GM12878 (cell line): ENCODE results near the gene SEC22C. TPM values are rescaled to one million over a fixed set of nuclear protein-coding genes. Genes with fewer than 3 reads are reported as not detected.

Experiments used
- ATAC-seq: fragments of 200-7000 bp; cut with Tn5 transposase; 3 replicates; pipeline ENCODE4 v1.9.1; 2020; ENCODE audit warnings: mild to moderate bottlenecking, moderate library complexity
- BruUV-seq: library from RNA; stranded (reverse); fragments of 400-500 nt; replicated peaks from 2 replicates; lab custom pipeline; 2021; lab: Mats Ljungman, UMichigan
- CTCF ChIA-PET: fragments of 300-600 bp; sonication (Branson Sonifier 250); formaldehyde crosslinking; extraction: SDS; loops from one replicate; lab custom pipeline; 2021; ENCODE audit warnings: inconsistent platforms; lab: Yijun Ruan, JAX
- POLR2A ChIA-PET: fragments of 350-600 bp; formaldehyde crosslinking; extraction: SDS; loops from one replicate; lab custom pipeline; 2021; ENCODE audit warnings: inconsistent platforms; lab: Charles Lee
- RAD21 ChIA-PET: fragments of 300-600 bp; sonication (Branson Sonifier 250); formaldehyde crosslinking; loops from one replicate; lab custom pipeline; 2023; ENCODE audit warnings: antibody characterized with exemption; ENCODE audit not compliant: unreplicated experiment; lab: Charles Lee
- SMC1A ChIA-PET: fragments of 300-600 bp; sonication (Branson Sonifier 250); formaldehyde crosslinking; loops from one replicate; lab custom pipeline; 2023; ENCODE audit not compliant: unreplicated experiment, uncharacterized antibody; lab: Charles Lee
- DNase-seq: peaks from one replicate; pipeline ENCODE4 v3.0.0-alpha.2; 2011; ENCODE audit warnings: low read depth, low spot score
- FAIRE-seq: peaks from 3 replicates; lab custom pipeline; 2011; peaks lifted over from hg19 to GRCh38; lab: Jason Lieb, UNC
- H2AFZ ChIP-seq: 2 replicates; pipeline ENCODE4 v1.6.0; 2011; ENCODE audit warnings: low read depth, low read length, control low read depth; ENCODE audit not compliant: control insufficient read depth
- H3K27ac ChIP-seq: 2 replicates; pipeline ENCODE4 v1.5.1; 2011; ENCODE audit warnings: control low read depth; ENCODE audit not compliant: control insufficient read depth, insufficient read depth
- H3K27me3 ChIP-seq, 2 experiments: replicated peaks in 1 of 2; 2 replicates each; pipeline versions ENCODE4 v1.6.0 to v1.6.1; 2011; ENCODE audit warnings: low read length in 1 of 2; ENCODE audit not compliant: control insufficient read depth in 2 of 2, insufficient read depth in 2 of 2
- H3K36me3 ChIP-seq, 2 experiments: 2 replicates each; pipeline ENCODE4 v1.5.1; 2011; ENCODE audit warnings: low read length in 1 of 2; ENCODE audit not compliant: control insufficient read depth in 2 of 2, insufficient read depth in 2 of 2
- H3K4me1 ChIP-seq: 2 replicates; pipeline ENCODE4 v1.6.1; 2011; ENCODE audit warnings: mild to moderate bottlenecking, low read length, moderate library complexity, mixed read lengths; ENCODE audit not compliant: control insufficient read depth, insufficient read depth
- H3K4me2 ChIP-seq: 2 replicates; pipeline ENCODE4 v1.6.0; 2011; ENCODE audit warnings: control low read depth; ENCODE audit not compliant: control insufficient read depth, insufficient read depth
- H3K4me3 ChIP-seq: fragments of 200-600 bp; sonication (generic); 2 replicates; pipeline ENCODE4 v1.5.1; 2016
- H3K79me2 ChIP-seq: 2 replicates; pipeline ENCODE4 v1.6.0; 2011; ENCODE audit warnings: low read length; ENCODE audit not compliant: control insufficient read depth, insufficient read depth
- H3K9ac ChIP-seq: 2 replicates; pipeline ENCODE4 v1.8.0; 2011; ENCODE audit warnings: low read length, control low read depth, mixed read lengths; ENCODE audit not compliant: control insufficient read depth, insufficient read depth
- H3K9me3 ChIP-seq: replicated peaks from 3 replicates; pipeline ENCODE4 v1.5.1; 2011; ENCODE audit warnings: mild to moderate bottlenecking, low read length; ENCODE audit not compliant: control insufficient read depth, insufficient read depth
- H4K20me1 ChIP-seq: 2 replicates; pipeline ENCODE4 v1.6.0; 2011; ENCODE audit not compliant: control insufficient read depth, insufficient read depth
- BRCA1 ChIP-seq: IDR thresholded peaks from 2 replicates; pipeline ENCODE4 v1.6.1; 2011; ENCODE audit warnings: low read depth, low read length, improper control_type of control experiment
- GATAD2B ChIP-seq: fragments of 450-650 bp; conservative IDR thresholded peaks from 2 replicates; pipeline ENCODE4 v1.6.1; 2017; ENCODE audit warnings: low read depth, mild to moderate bottlenecking, moderate library complexity
- MTA3 ChIP-seq: IDR thresholded peaks from 2 replicates; pipeline ENCODE4 v1.6.1; 2012; ENCODE audit warnings: low read length, inconsistent platforms, borderline replicate concordance
- RFX5 ChIP-seq: IDR thresholded peaks from 2 replicates; pipeline ENCODE4 v1.6.1; 2011; ENCODE audit warnings: low read depth, low read length, improper control_type of control experiment
- SMAD1 ChIP-seq: fragments of 450-650 bp; IDR thresholded peaks from 2 replicates; pipeline ENCODE4 v1.6.1; 2018; ENCODE audit warnings: mild to moderate bottlenecking, low read depth; ENCODE audit not compliant: partially characterized antibody
- TBL1XR1 ChIP-seq: IDR thresholded peaks from 2 replicates; pipeline ENCODE4 v1.6.1; 2012; ENCODE audit warnings: low read depth, low read length, improper control_type of control experiment
- ZNF207 ChIP-seq: fragments of 450-650 bp; IDR thresholded peaks from 2 replicates; pipeline ENCODE4 v1.6.1; 2014; ENCODE audit warnings: antibody characterized with exemption, mild to moderate bottlenecking, borderline replicate concordance
- WGBS: methylation state at CpG from one replicate; pipeline ENCODE4 v1.1.6; 2016; ENCODE audit warnings: low lambda C conversion rate; ENCODE audit not compliant: insufficient replicate concordance, insufficient coverage; ENCODE audit errors: missing lambda C conversion rate; 5-methylcytosine and 5-hydroxymethylcytosine counted together
- in situ Hi-C: fragments of 300-500 bp; cut with MboI; formaldehyde crosslinking; loops from 9 replicates; pipeline ENCODE4 v1.14.3; 2018; ENCODE audit warnings: mixed read lengths
- intact Hi-C: fragments of 100-400 bp; cut with micrococcal nuclease; formaldehyde crosslinking; loops from one replicate; pipeline ENCODE4 v1.14.2; 2022; ENCODE audit not compliant: unreplicated experiment
- polyA plus RNA-seq, 11 experiments: library from polyadenylated mRNA; depleted of rRNA in 4 of 11; unstranded in 6 of 11; stranded (reverse) in 5 of 11; fragments of >200 nt; fragmentation: Nextera tagmentation in 4 of 11; fragmentation: Illumina TruSeq in 1 of 11; extraction: Ambion mirVana in 4 of 11; extraction: Trizol in 1 of 11; gene quantifications; 1 replicate in 1 of 11; 2 replicates in 10 of 11; pipeline versions ENCODE4 v1.2.1 to v1.2.3, GENCODE V29; 2011 to 2016; ENCODE audit warnings: inconsistent platforms in 2 of 11, missing spikeins in 2 of 11, low read depth in 1 of 11
- total RNA-seq, 4 experiments: library from RNA; depleted of rRNA in 3 of 4; stranded (reverse); fragments of >200 nt in 3 of 4; fragmentation: Illumina TruSeq in 1 of 4; extraction: Trizol in 1 of 4; gene quantifications; 2 replicates each; pipeline versions ENCODE4 v1.2.1 to v1.2.3, GENCODE V29; 2013 to 2021
- TF ChIP-seq, protein P1 (sequence below): fragments of 450-650 bp; IDR thresholded peaks from 2 replicates; pipeline ENCODE4 v1.6.1; 2018; ENCODE audit warnings: borderline replicate concordance, mild to moderate bottlenecking; ENCODE audit not compliant: partially characterized antibody
- TF ChIP-seq, protein P2 (sequence below): fragments of 450-650 bp; formaldehyde crosslinking; IDR thresholded peaks from 2 replicates; pipeline ENCODE4 v1.4.0; 2022; ENCODE audit warnings: mild to moderate bottlenecking, moderate library complexity

The SEC22C gene
- total and polyA plus RNA-seq, 10 of the 15 experiments (the other 5 are each of a cell fraction or from before 2014, with no cell fraction given): 15.6 to 47.0 (median 39.1) TPM

DNA sequence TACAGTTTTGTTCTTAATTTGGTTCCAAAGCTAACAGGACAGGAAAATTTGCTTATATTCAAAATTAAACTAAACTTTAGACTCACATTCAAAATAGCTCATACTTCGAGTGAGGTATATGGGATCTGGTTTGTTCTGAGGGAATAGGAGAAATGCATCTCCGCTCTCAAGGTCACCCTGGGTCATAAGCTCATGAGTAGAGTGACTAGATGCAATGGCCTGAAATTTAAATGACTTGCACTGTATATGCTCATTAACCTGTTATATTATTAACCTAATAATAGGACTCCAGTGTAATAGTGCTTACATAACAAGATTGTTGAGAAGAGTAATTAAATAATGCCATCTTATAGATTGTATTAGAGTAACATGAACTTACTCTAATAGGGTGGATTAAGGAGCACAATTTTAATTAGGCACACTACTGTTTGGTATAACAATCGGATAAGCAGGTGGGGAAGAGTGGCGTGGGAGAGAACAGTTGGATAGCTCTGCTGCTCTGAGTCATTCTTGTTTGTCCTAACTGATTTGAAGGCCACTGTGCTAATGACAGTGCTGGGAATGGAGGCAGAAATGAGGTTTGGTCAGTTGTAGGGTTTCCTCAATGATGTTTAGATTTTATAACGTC, 23.9 kb upstream of the SEC22C start:
- H3K36me3 ChIP-seq: peaks cover 0 to 17% of the 10 kb centered on the region in 2 experiments; a peak in 3 of 4 replicates
- POLR2A ChIA-PET: no interaction called here
- RAD21 ChIA-PET: no interaction called here
- TF ChIP-seq RFX5: no peak
- TF ChIP-seq, all 136 proteins: peak for 0
- Histone ChIP-seq H4K20me1 (no peaks in the 10 kb centered on the region), H3K9ac (no peak overlapping the region), H3K27me3 (no peaks in the 10 kb centered on the region), H3K4me1 (peaks cover 3% of the 10 kb centered on the region; the same call in 1 of the 2 replicates), H2AFZ (no peak overlapping the region), H3K79me2 (peaks cover 93% of the 10 kb centered on the region), H3K4me3 (no peak overlapping the region), H3K9me3 (no peaks in the 10 kb centered on the region; the same call in 1 of the 3 replicates), H3K27ac (no peak overlapping the region), H3K4me2 (peak overlapping the region; percentile 60)
- BruUV-seq: no TSS peak
- DNase-seq: no peak
- FAIRE-seq: no peak
- CTCF ChIA-PET: interaction anchor here (0.7 to 1.6 kb wide), 4 partner anchors 8 to 23 kb away, joined by 3 to 6 read pairs (median 3); no protein-coding TSS in a partner anchor
- intact Hi-C loops: no loop called here
- in situ Hi-C loops: no loop called here
- SMC1A ChIA-PET: interaction anchor here (0.7 to 1.2 kb wide), 5 partner anchors 9 to 150 kb away, joined by 3 to 5 read pairs (median 3); partner anchors contain the start of gene SEC22C
- WGBS: 81% methylated on average over 5 of the region's 5 CpGs
- no peak for ATAC-seq

DNA sequence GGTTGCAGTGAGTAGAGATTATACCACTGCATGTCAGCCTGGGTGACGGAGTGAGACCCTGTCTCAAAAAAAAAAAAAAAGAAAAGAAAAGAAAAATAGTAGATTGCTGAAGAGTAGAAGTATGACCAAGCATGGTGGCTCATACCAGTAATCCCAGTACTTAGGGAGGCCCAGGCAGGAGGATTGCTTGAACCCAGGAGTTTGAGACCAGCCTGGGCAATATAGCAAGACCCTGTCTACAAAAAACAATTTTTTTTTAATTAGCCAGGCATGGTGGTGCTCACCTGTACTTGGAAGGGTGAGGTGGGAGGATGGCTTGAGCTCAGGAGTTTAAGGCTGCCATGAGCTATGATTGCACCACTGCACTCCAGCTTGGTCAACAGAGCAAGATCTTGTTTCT, 21.2 kb upstream of the SEC22C start:
- H3K9ac ChIP-seq: no peak overlapping the region
- intact Hi-C loops (no loop called here), in situ Hi-C loops (no loop called here)
- H4K20me1 ChIP-seq: no peaks in the 10 kb centered on the region
- no TSS peak for BruUV-seq
- no peak overlapping the region for H2AFZ ChIP-seq
- no peaks in the 10 kb centered on the region; the same call in 1 of the 3 replicates for H3K9me3 ChIP-seq
- H3K27ac ChIP-seq: no peak overlapping the region
- peak overlapping the region; percentile 97; the same call in 1 of the 2 replicates for H3K4me3 ChIP-seq
- H3K79me2 ChIP-seq: peaks cover 70% of the 10 kb centered on the region
- ChIA-PET SMC1A (interaction anchor here (0.8 to 3.9 kb wide), 7 partner anchors 10 to 27 kb away, joined by 3 to 31 read pairs (median 4); partner anchors contain the start of genes SEC22C and SS18L2), RAD21 (interaction anchor here (0.6 to 3.8 kb wide), 5 partner anchors 12 to 484 kb away, joined by 3 to 32 read pairs (median 13); partner anchors contain the start of genes SEC22C and SS18L2), POLR2A (interaction anchor here (0.6 to 4.3 kb wide), 10 partner anchors 8 to 50 kb away, joined by 3 to 69 read pairs (median 10); partner anchors contain the start of genes SEC22C, SS18L2 and ZBTB47), CTCF (interaction anchor here (0.9 to 4.0 kb wide), 11 partner anchors 9 to 67 kb away, joined by 3 to 41 read pairs (median 6); partner anchors contain the start of genes SEC22C and SS18L2)
- H3K27me3 ChIP-seq: no peaks in the 10 kb centered on the region
- no peak for ATAC-seq
- H3K36me3 ChIP-seq: peaks cover 0 to 12% of the 10 kb centered on the region in 2 experiments; a peak in 2 of 4 replicates
- 100% methylated on average over 1 of the region's 1 CpG for WGBS
- H3K4me1 ChIP-seq: peaks cover 3% of the 10 kb centered on the region; the same call in 1 of the 2 replicates
- no peak for FAIRE-seq
- no peak for DNase-seq
- H3K4me2 ChIP-seq: peak overlapping the region; percentile 66; the same call in 1 of the 2 replicates
- TF ChIP-seq SMAD1 (no peak), TBL1XR1 (no peak), MTA3 (no peak), ZNF207 (no peak), GATAD2B (no peak), BRCA1 (no peak)
- TF ChIP-seq, protein P1, sequence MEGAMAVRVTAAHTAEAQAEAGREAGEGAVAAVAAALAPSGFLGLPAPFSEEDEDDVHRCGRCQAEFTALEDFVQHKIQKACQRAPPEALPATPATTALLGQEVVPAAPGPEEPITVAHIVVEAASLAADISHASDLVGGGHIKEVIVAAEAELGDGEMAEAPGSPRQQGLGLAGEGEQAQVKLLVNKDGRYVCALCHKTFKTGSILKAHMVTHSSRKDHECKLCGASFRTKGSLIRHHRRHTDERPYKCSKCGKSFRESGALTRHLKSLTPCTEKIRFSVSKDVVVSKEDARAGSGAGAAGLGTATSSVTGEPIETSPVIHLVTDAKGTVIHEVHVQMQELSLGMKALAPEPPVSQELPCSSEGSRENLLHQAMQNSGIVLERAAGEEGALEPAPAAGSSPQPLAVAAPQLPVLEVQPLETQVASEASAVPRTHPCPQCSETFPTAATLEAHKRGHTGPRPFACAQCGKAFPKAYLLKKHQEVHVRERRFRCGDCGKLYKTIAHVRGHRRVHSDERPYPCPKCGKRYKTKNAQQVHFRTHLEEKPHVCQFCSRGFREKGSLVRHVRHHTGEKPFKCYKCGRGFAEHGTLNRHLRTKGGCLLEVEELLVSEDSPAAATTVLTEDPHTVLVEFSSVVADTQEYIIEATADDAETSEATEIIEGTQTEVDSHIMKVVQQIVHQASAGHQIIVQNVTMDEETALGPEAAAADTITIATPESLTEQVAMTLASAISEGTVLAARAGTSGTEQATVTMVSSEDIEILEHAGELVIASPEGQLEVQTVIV: no peak
- TF ChIP-seq, protein P2, sequence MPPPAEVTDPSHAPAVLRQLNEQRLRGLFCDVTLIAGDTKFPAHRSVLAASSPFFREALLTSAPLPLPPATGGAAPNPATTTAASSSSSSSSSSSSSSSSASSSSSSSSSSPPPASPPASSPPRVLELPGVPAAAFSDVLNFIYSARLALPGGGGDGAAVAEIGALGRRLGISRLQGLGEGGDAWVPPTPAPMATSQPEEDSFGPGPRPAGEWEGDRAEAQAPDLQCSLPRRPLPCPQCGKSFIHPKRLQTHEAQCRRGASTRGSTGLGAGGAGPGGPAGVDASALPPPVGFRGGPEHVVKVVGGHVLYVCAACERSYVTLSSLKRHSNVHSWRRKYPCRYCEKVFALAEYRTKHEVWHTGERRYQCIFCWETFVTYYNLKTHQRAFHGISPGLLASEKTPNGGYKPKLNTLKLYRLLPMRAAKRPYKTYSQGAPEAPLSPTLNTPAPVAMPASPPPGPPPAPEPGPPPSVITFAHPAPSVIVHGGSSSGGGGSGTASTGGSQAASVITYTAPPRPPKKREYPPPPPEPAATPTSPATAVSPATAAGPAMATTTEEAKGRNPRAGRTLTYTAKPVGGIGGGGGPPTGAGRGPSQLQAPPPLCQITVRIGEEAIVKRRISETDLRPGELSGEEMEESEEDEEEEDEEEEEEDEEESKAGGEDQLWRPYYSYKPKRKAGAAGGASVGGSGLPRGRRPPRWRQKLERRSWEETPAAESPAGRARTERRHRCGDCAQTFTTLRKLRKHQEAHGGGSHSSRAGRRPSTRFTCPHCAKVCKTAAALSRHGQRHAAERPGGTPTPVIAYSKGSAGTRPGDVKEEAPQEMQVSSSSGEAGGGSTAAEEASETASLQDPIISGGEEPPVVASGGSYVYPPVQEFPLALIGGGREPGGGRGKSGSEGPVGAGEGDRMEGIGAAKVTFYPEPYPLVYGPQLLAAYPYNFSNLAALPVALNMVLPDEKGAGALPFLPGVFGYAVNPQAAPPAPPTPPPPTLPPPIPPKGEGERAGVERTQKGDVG (CRISPR knock-in tag): no peak
